Upper lobe of left lung (tissue), 4 donors: ENCODE data around the gene ZNF513.

ENCODE experiments used
- CTCF ChIP-seq, 6 experiments: fragments of 450-650 bp in 4 of 6; fragments of 200-600 bp in 2 of 6; sonication (generic) in 2 of 6; IDR thresholded peaks; one replicate each; pipeline ENCODE4 v1.5.1; 2016 to 2019; ENCODE audit warnings: antibody characterized with exemption in 6 of 6
- EP300 ChIP-seq, 4 donors: sonication (generic); formaldehyde crosslinking; IDR thresholded peaks; one replicate each; pipeline ENCODE4 v1.5.1; 2017; ENCODE audit warnings: antibody characterized with exemption in 4 of 4, control low read depth in 2 of 4
- POLR2A ChIP-seq, 4 donors: fragments of 450-650 bp; IDR thresholded peaks; one replicate each; pipeline ENCODE4 v1.5.1; 2016 to 2017; ENCODE audit warnings: antibody characterized with exemption in 4 of 4, mild to moderate bottlenecking in 2 of 4
- POLR2AphosphoS5 ChIP-seq, 2 donors: sonication (generic); formaldehyde crosslinking; IDR thresholded peaks; one replicate each; pipeline ENCODE4 v1.5.1; 2017; ENCODE audit warnings: antibody characterized with exemption in 2 of 2

DNA sequence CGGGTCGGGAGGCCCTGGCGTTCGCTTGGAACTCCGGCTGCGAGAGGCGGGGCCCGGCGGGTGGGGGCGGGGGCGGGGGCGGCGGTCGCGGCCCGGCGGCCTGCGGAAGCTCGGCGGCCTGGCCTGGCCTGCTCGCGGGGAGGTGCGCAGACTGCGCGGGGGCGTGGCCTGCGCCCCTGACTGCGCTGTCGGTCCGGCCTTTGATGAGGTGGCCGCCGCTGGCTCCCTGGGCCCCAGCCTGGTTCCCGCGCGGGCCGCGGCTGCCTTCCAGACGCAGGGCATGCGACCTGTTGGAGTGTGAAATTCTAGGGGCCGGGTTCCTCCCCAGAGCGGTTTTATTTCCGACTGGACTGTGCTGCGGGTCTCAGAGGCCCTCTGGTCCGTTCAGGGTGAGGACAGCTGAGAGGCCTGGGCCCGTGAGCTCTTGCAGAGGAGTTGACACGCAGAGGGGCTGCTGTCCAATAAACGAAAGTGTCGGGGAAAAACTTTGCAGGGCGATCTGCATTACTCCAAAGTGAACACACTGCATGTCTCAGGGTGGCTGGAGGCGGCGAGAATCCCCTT is 48.5 kb upstream of the ZNF513 start:
- no peak for TF ChIP-seq CTCF (IDR thresholded peaks at IDR 0.05)
- peak in 1 of 2 donors; percentile 46 for TF ChIP-seq POLR2AphosphoS5 (IDR thresholded peaks at IDR 0.05)
- TF ChIP-seq POLR2A (IDR thresholded peaks at IDR 0.05): no peak
- no peak for TF ChIP-seq EP300 (IDR thresholded peaks at IDR 0.05)
